H4 (cell line): ENCODE data around the gene RSU1. TPM values are rescaled to one million over a fixed set of nuclear protein-coding genes. Genes with fewer than 3 reads are reported as not detected.

ENCODE experiments used
- DNase-seq: peaks from one replicate; pipeline ENCODE4 v3.0.0-alpha.2; 2015; ENCODE audit warnings: low spot score
- total RNA-seq: library from RNA; depleted of rRNA; stranded (reverse); fragments of >200 nt; shearing (Covaris generic); gene quantifications from 2 replicates; pipeline ENCODE4 v1.2.3, GENCODE V29; 2014

Gene RSU1
- total RNA-seq, 1 experiment from 2014 or later: 44.1 TPM

- DNase-seq: no peak
Observed at GRCh38 chr10:16742165-16742960, 74.9 kb downstream of the RSU1 start.

- no peak for DNase-seq
Observed at GRCh38 chr10:16741540-16741939, 75.7 kb downstream of the RSU1 start.

GRCh38 chr10:16737420-16737819 is 79.8 kb downstream of the RSU1 start:
- DNase-seq: no peak

DNA sequence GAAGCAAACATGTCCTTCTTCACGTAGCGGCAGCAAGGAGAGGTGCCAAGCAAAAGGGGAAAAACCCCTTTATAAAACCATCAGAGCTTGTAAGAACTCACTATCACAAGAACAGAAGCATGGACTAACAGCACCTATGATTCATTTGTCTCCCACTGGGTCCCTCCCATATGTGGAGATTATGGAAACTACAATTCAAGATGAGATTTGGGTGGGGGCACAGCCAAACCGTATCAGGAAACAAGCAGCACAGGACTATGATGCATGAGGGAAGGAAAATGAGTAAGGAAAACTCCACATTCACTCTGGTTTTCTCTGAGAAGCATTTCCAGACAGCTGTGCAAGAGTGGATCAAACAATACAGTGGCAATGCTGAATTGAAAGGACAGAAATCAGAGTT is 81.6 kb downstream of the RSU1 start:
- no peak for DNase-seq

- no peak for DNase-seq
Observed at GRCh38 chr10:16732376-16732775, 84.8 kb downstream of the RSU1 start.

DNA sequence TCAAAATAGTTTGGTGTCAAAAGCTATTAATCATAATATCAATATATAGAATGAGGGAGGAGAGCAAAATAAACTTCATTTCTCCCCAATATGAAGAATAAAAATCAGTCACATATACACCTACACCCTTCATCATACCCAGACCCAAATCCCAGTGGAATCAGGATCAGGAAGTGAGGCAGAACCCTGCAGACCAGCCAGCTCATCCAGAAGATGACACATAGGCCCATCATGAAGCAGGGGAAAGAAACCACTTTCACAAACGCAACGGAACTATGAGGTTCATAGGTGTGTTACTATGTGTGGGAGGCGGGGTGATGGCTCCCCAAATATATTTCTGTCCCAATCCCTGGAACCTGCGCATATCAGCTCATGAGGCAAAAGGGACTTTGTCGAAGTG is 89.0 kb downstream of the RSU1 start:
- DNase-seq: no peak

DNA sequence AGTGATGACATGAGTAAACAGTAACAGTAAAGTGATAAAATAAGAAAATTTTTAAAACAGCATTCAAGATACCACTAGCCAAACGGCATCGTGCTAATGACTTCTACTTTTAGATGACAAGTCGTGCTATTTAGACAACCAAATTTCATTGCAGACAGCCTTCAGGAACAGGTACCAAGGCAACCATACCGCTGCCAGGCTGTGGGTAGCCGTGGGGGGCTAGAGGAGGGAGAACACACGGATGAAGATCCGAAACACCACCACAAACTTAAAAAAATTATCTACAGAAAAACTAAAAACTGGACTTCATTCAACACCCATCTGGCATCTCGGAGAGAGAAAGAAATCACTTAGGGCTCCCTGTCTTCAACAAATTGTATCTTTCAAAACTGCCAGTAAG is 89.6 kb downstream of the RSU1 start:
- DNase-seq: no peak

- no peak for DNase-seq
Observed at GRCh38 chr10:16724509-16724908, 92.7 kb downstream of the RSU1 start.

DNA sequence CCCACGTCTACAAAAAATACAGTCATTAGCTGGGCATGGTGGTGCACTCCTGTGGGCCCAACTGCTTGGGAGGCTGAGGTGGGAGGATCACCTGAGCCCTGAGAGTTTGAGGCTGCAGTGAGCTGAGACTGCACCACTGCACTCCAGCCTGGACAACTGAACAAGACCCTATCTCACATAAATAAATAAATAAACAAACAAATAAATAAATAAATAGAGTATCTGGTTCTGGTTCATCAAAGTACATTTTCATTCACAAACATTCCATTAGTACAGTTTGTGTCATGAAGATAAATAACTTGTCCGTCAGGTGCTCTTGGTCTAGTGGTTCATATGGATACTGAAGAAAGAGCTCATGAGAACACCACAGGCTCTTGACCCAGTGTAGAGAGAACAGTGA is 96.4 kb downstream of the RSU1 start:
- DNase-seq: no peak

DNA sequence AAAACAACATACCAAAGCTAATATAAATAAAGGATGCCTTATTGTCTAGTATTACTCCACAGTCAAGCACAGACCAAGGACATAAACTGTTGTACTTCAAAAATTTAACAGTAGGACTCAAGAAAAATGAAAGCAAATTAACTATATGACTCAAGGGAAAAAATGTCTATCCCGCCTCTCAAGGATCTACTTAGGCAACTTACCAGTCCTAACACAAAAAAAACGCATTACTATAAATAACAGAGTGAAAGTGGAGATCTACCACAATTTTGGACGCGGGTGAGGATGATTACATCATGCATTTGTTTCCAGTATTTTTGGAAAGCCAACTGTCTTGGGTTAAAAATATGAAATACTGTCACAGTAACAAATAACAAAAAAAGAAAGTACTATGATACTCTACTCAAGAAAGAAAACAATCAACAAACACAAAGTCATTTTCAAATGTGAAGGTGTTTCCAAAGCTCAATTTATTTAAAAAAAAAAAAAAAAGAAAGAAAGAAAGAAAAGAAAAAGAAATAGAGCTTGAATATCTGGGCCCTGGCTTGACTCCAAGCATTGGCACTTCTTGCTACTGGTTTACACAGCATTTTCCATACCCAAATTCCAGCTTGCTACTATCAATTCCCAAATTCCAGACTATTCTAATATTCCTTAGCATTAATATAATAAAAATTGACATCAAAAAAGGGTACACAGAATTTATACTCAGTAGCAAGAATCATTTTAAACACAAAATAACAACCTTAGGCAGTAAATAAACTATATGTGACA is 99.4 kb downstream of the RSU1 start:
- no peak for DNase-seq

DNA sequence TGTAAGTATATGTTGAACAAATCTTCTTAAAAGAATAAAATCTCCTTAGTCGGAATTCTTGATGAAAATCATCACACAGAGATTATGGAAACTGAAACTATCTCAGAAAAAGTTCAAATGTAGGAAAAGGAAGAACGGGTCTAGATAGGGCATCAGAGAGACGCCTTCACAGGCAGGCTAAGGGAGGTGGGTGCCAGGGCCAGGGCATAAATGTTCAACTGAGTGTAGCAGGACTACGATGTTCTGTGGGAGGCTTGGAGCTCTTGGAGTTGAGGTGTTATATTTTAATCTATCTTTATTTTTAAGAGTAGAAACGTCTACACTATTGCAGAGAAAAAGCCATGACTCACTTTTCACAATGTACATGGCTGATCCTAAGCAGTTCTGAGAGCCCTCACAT is 101.2 kb downstream of the RSU1 start:
- DNase-seq: no peak

- no peak for DNase-seq
Observed at GRCh38 chr10:16713290-16713689, 103.9 kb downstream of the RSU1 start.

DNA sequence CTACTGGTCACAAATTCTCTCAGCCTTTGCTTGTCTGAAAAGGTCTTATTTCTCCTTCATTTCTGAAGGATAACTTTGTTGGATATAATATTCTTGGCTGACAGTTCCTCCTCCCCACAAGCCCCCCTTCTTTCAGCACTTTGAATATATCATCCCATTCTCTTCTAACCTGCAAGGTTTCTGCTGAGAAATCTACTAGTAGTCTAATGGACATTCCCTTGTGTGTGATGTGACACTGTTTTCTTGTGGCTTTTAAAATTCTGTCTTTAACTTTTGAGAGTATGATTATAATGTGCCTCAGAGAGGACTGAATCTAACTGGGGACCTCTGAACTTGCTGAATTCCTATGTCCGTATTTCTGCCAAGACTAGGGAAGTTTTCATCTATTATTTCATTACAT is 104.3 kb downstream of the RSU1 start:
- DNase-seq: no peak

GRCh38 chr10:16700331-16700730 is 116.9 kb downstream of the RSU1 start:
- no peak for DNase-seq

DNA sequence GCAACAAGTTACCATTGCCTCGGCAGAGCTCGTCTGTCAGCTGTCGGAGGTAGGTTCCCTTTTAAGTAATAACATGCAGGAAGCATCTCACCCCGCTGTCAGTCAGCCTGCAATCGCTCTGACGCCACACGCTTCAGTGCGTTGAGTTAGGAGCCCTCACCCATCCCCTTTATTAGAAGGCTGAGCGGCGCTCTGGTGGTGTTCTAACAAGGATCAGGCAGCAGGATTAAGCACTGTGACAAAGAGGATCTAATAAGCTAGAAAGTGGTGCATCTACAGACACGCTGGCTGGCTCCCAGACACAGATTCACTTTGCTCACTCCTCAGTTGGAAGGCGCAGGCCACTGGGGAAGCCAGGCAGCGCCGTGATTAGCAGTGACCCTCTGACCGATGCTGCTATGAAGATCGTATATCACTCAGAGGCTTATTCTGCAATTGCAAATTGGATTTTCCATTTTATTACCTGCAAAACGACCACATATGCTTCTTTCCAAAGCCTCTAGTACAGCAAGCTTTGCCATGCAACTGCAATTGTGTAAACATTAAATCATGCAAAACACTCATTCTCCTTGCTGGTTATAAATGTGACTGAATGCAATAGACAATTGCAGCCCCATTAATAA is 117.7 kb downstream of the RSU1 start:
- DNase-seq: no peak

DNA sequence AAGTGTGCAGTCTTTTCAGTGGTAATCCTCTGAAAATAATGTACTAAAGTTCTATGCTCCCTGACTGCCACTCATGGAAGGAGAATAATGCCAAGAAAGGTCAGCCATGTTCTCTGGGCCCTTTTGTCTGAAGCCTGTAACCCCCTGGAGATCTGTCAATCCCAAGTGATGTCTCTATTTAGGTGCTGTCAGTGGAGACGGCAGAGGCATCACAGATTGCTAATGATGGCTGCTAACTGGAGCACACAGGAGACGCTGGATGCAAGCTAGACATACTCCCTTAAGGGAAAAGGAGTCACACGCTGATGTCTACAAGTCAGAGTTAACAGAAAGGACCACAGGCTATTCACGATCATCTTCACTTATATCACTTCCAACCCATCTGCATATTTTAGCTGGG is 118.8 kb downstream of the RSU1 start:
- no peak for DNase-seq

DNA sequence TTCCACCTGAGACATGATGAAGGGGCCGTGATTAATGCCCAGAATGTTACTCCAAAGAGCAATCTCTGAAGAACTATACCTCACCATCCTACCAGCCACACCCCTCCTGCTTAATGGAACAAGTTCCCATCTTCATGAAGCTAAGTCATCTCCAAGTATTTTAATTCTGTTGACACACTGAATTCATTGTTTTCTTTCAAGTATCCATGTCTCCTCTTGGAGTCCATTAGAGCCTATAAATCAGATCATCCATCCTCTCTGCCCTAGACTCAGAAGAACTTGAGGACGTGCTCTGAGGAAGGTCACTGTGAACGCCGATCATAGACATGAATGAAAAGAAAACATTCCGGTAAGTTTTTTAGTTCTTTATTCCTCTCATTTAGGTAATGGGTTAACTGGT is 126.8 kb downstream of the RSU1 start:
- no peak for DNase-seq

DNA sequence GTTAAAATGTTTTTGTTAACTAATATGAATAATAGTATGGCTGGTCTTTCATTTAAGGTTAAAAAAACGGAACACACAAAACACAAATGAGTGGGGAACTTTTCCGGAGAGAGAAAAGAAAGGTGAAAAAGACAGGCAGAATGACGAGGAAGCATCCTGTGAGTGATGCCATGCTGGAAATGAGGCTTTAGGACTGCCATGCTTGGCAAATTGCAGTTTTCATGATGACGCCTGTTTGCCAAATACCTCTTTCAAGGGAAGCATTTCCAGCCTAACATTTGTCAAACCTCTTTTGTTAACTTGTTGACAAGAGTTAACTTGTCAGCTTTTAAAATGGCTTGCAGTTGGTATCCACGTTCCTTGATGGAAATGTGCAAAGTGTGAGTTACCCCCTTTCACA is 127.5 kb downstream of the RSU1 start:
- no peak for DNase-seq

DNA sequence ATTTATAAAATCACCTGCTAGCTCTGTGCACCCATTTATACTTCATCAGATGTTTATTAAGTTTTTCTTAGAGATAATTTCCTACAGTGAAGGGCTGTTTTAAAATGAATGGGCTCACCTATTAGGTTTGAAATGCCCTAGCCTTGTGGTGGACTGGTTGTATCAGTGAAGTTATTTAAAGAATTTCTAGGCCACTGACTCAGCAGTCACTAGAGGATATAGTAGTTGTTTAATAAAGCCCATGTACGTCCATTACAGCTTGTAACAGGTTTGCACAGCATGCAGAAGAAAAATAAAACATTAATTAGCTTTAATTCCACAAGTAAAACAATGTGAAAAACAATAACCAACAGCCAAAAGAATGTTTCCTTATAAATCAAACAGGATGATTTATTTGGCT is 128.0 kb downstream of the RSU1 start:
- DNase-seq: no peak

DNA sequence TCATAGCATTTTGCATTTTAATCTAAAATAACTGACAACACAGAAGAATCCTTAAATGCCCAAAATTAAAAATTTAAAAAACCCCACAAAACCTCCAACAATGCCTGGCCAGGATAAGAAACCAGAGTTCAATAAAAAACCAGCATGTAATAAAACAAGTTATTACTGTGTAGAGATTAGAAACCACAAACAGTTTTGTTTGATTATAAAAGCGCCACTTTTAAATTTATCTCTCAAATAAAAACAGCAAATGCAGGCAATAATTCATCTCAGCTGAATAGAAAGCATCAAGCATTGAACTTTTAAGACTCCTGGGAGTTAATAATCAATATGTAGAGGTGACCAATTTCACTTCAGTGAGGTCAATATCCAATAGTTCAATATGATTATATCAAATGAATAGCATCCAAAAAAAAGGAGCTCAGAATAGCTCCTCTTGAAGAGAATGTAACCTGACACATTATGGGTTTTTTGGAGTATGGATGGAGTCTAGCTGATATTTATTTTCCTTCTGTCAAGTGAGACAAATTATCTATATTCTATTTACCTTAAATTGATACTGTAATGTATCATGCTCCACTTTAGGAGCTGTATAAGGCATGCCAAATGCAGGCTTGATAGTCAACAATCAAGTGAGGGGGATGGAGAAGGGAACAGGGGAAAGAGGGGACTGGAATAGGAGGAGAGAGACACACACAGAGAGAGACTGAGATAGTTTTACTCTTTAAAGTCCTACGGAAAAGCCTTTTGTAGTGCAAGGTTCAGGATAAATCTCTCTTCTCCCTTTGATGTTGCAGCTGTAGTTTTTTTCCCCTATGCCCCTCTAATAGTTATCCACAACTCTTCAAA is 130.9 kb downstream of the RSU1 start:
- DNase-seq: no peak

GRCh38 chr10:16685551-16685950 is 131.7 kb downstream of the RSU1 start:
- no peak for DNase-seq

DNA sequence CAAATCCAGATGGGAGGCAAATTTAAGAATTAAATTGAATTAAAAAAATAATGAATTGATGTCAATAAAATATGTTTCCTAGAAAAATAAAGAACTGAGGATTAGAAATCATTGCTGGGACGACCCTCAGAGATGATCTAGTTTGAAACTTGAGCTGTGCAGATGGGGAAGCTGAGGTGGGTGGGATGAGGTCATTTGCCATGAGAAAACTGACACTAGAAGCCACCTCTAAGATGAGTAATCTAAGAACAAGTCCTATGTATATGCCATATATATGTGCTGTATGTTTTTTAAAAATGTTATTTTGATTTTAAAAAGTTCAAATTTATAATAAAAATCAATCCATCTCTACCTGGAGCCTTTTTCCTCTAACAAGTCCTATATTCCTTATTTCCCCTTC is 135.7 kb downstream of the RSU1 start:
- DNase-seq: no peak
